NCI-H446 (cell line): ENCODE results near the gene COL24A1.
"Not testable (repeated sequence)": the region's sequence is repeated elsewhere in the genome, so short reads cannot be mapped to it uniquely, and the experiment has no call there.

ENCODE experiments used
- DNase-seq, 2 experiments: peaks; one replicate each; lab custom pipeline; 2025; lab: John Stamatoyannopoulos, UW

COL24A1 gene

GRCh38 chr1:86152887-86153286, 3.7 kb downstream of the COL24A1 start:
- DNase-seq = no peak

GRCh38 chr1:86151427-86151826, 5.1 kb downstream of the COL24A1 start:
- DNase-seq = no peak

GRCh38 chr1:86150553-86151055, 6.0 kb downstream of the COL24A1 start:
- DNase-seq = no peak

GRCh38 chr1:86149591-86149990, 7.0 kb downstream of the COL24A1 start:
- no peak for DNase-seq

GRCh38 chr1:86147755-86148154, 8.8 kb downstream of the COL24A1 start:
- DNase-seq = no peak

- DNase-seq = no peak
Observed at GRCh38 chr1:86146566-86146965, 10.0 kb downstream of the COL24A1 start.

- no peak for DNase-seq
Observed at GRCh38 chr1:86140281-86140880, 16.2 kb downstream of the COL24A1 start.

GRCh38 chr1:86138746-86139145, 17.8 kb downstream of the COL24A1 start:
- DNase-seq = no peak

- no peak for DNase-seq
Observed at GRCh38 chr1:86137436-86137835, 19.1 kb downstream of the COL24A1 start.

GRCh38 chr1:86119214-86119764, 37.3 kb downstream of the COL24A1 start:
- DNase-seq = no peak

GRCh38 chr1:86114816-86115400, 41.7 kb downstream of the COL24A1 start:
- no peak for DNase-seq

- DNase-seq = no peak
Observed at GRCh38 chr1:86114236-86114635, 42.3 kb downstream of the COL24A1 start.

- not testable (repeated sequence) for DNase-seq
Observed at GRCh38 chr1:86111590-86111989, 45.0 kb downstream of the COL24A1 start.

GRCh38 chr1:86110451-86111129, 46.0 kb downstream of the COL24A1 start:
- no peak for DNase-seq

- DNase-seq = no peak
Observed at GRCh38 chr1:86105533-86105866, 51.1 kb downstream of the COL24A1 start.

- DNase-seq = no peak
Observed at GRCh38 chr1:86104606-86105532, 51.7 kb downstream of the COL24A1 start.

GRCh38 chr1:86101616-86102015, 55.0 kb downstream of the COL24A1 start:
- DNase-seq = no peak

GRCh38 chr1:86100401-86100800, 56.2 kb downstream of the COL24A1 start:
- no peak for DNase-seq

GRCh38 chr1:86089765-86090164, 66.8 kb downstream of the COL24A1 start:
- no peak for DNase-seq

GRCh38 chr1:86085741-86086409, 70.7 kb downstream of the COL24A1 start:
- no peak for DNase-seq

GRCh38 chr1:86084998-86085397, 71.6 kb downstream of the COL24A1 start:
- DNase-seq = no peak
